DOHH2 (cell line): ENCODE data around the gene MTG1.

Source experiments
- H3F3A ChIP-seq: fragments of 200-600 bp; sonication (generic), shearing (Covaris generic); 2 replicates; pipeline ENCODE4 v1.6.0; 2016; ENCODE audit warnings: antibody characterized with exemption, mild to moderate bottlenecking; ENCODE audit not compliant: control insufficient read depth, insufficient read depth
- H3K27ac ChIP-seq: fragments of 200-600 bp; sonication (generic); 2 replicates; pipeline ENCODE4 v1.5.1; 2014; ENCODE audit warnings: low read depth, mild to moderate bottlenecking, low read length, moderate library complexity
- H3K27me3 ChIP-seq: fragments of 200-600 bp; sonication (generic); 2 replicates; pipeline ENCODE4 v1.6.1; 2014; ENCODE audit warnings: mild to moderate bottlenecking, low read length, mixed read lengths; ENCODE audit not compliant: control insufficient read depth
- H3K36me3 ChIP-seq: fragments of 200-600 bp; sonication (generic); 2 replicates; pipeline ENCODE4 v1.6.1; 2014; ENCODE audit warnings: mild to moderate bottlenecking, low read length, moderate library complexity, mixed read lengths; ENCODE audit not compliant: control insufficient read depth
- H3K4me1 ChIP-seq: fragments of 200-600 bp; sonication (generic); 2 replicates; pipeline ENCODE4 v1.6.1; 2014; ENCODE audit warnings: mild to moderate bottlenecking, low read length, mixed read lengths; ENCODE audit not compliant: control insufficient read depth
- H3K4me2 ChIP-seq: fragments of 200-600 bp; sonication (generic); 2 replicates; pipeline ENCODE4 v1.6.0; 2014; ENCODE audit warnings: mild to moderate bottlenecking, low read length, moderate library complexity
- H3K4me3 ChIP-seq: fragments of 200-600 bp; sonication (generic); 2 replicates; pipeline ENCODE4 v1.5.1; 2014; ENCODE audit warnings: mild to moderate bottlenecking, low read length, mixed read lengths
- H3K79me2 ChIP-seq: fragments of 200-600 bp; sonication (generic); 2 replicates; pipeline ENCODE4 v1.6.1; 2014; ENCODE audit warnings: mild to moderate bottlenecking, low read length, mixed read lengths; ENCODE audit not compliant: control insufficient read depth
- H3K9me2 ChIP-seq: fragments of 200-600 bp; sonication (generic); replicated peaks from 2 replicates; pipeline ENCODE4 v1.6.1; 2014; ENCODE audit warnings: mild to moderate bottlenecking, low read length, mixed read lengths; ENCODE audit not compliant: control insufficient read depth
- H3K9me3 ChIP-seq: fragments of 200-600 bp; sonication (generic); 2 replicates; pipeline ENCODE4 v1.6.1; 2014; ENCODE audit warnings: antibody characterized with exemption, low read length, mixed read lengths; ENCODE audit not compliant: control insufficient read depth, insufficient read depth
- H4K20me1 ChIP-seq: fragments of 200-600 bp; sonication (generic); 2 replicates; pipeline ENCODE4 v1.6.0; 2014; ENCODE audit warnings: low read depth, mild to moderate bottlenecking, antibody characterized with exemption, low read length, moderate library complexity; ENCODE audit not compliant: control insufficient read depth, insufficient read depth
- EZH2phosphoT487 ChIP-seq: fragments of 200-600 bp; sonication (generic); IDR thresholded peaks from 2 replicates; pipeline ENCODE4 v1.6.1; 2017; ENCODE audit warnings: borderline replicate concordance, mild to moderate bottlenecking, antibody characterized with exemption, low read length, moderate library complexity, mixed read lengths
- TF ChIP-seq, protein P1 (sequence below): fragments of 200-600 bp; sonication (generic); IDR thresholded peaks from one replicate; pipeline ENCODE4 v1.5.1; 2014; ENCODE audit warnings: antibody characterized with exemption, mild to moderate bottlenecking, low read depth, low read length; ENCODE audit not compliant: poor library complexity, severe bottlenecking

Gene MTG1

DNA sequence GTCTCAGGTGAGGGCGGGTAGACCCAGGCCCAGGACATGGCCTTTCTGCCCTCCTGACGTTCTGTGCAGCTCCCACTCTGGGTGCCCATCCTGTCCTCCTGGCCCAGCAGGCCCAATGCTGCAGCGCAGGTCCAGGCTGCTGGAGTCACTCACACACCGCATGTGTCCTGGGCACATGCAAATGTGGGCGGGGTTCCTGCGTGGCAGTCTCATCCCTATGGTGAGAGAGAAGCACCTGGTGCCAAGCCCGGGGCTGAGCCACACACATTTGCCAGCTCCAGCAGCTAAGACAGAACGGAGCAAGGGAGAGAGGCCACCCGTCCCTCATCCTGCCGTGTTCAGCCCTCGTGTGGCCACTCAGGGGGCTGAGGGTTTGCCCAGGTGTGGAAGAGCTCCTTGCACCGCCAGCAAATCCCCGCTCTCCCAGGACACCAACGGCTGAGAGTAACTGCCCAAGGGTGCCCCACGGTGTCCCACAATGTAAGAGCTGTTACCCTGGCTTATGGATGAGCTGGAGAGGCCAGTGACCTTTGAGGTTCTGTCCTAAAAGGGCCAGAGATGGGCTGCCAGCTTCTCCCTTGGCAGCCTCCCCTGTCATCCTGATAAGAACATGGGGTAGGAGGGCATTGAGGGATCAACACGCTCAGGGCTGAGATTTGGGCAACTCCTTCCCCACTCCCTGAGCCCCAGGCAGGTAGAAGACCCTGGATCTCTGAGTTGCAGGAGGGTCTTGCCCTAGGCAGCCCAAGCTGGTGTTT is 40.6 kb upstream of the MTG1 start:
- Histone ChIP-seq H3K9me2 (no peaks in the 10 kb centered on the region), H3F3A (no peaks in the 10 kb centered on the region), H3K79me2 (no peaks in the 10 kb centered on the region), H3K9me3 (no peaks in the 10 kb centered on the region), H3K4me2 (no peak overlapping the region), H3K36me3 (no peaks in the 10 kb centered on the region), H4K20me1 (no peaks in the 10 kb centered on the region), H3K27me3 (no peaks in the 10 kb centered on the region), H3K4me1 (peaks cover 8% of the 10 kb centered on the region; the same call in 1 of the 2 replicates), H3K27ac (no peak overlapping the region), H3K4me3 (no peak overlapping the region)
- TF ChIP-seq, protein P1, sequence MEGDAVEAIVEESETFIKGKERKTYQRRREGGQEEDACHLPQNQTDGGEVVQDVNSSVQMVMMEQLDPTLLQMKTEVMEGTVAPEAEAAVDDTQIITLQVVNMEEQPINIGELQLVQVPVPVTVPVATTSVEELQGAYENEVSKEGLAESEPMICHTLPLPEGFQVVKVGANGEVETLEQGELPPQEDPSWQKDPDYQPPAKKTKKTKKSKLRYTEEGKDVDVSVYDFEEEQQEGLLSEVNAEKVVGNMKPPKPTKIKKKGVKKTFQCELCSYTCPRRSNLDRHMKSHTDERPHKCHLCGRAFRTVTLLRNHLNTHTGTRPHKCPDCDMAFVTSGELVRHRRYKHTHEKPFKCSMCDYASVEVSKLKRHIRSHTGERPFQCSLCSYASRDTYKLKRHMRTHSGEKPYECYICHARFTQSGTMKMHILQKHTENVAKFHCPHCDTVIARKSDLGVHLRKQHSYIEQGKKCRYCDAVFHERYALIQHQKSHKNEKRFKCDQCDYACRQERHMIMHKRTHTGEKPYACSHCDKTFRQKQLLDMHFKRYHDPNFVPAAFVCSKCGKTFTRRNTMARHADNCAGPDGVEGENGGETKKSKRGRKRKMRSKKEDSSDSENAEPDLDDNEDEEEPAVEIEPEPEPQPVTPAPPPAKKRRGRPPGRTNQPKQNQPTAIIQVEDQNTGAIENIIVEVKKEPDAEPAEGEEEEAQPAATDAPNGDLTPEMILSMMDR = no peak
- no peak for TF ChIP-seq EZH2phosphoT487

DNA sequence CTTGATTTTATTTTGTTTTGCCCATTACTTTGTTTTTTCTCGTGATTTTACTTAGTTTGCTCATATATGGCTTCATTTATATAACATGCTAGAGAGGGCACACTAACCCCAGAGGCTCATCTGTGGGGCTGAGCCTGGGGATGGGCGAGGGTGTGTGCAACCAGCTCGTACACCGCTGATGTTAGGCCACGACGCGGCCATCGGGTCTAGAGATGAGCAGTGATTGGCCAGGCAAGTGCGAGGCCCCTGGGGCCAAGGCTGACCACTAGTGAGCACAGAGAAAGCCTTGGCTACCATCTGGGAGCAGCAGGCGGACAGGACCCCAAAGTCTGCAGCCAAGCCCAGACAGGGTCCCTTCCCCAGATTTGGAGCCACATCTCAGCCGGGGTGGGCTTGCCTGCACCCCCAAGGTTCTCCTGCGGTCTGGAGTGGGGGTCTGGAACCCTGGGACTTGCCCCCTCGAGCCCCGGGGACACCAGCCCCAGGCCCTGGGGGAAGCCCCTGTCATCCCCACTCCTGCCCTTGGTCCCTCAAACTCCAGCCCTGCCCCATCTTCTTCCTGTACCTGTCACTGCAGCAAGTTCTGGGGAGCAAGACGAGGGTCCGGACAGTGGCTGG is 39.9 kb upstream of the MTG1 start:
- Histone ChIP-seq H3K79me2 (no peaks in the 10 kb centered on the region), H3K4me3 (no peak overlapping the region), H3K9me2 (no peaks in the 10 kb centered on the region), H3K4me2 (no peak overlapping the region), H3K9me3 (no peaks in the 10 kb centered on the region), H3K27ac (no peak overlapping the region), H3K36me3 (no peaks in the 10 kb centered on the region), H3K4me1 (peaks cover 8% of the 10 kb centered on the region; the same call in 1 of the 2 replicates), H3F3A (no peaks in the 10 kb centered on the region), H3K27me3 (no peaks in the 10 kb centered on the region), H4K20me1 (no peaks in the 10 kb centered on the region)
- no peak for TF ChIP-seq EZH2phosphoT487
- TF ChIP-seq, protein P1 = no peak

DNA sequence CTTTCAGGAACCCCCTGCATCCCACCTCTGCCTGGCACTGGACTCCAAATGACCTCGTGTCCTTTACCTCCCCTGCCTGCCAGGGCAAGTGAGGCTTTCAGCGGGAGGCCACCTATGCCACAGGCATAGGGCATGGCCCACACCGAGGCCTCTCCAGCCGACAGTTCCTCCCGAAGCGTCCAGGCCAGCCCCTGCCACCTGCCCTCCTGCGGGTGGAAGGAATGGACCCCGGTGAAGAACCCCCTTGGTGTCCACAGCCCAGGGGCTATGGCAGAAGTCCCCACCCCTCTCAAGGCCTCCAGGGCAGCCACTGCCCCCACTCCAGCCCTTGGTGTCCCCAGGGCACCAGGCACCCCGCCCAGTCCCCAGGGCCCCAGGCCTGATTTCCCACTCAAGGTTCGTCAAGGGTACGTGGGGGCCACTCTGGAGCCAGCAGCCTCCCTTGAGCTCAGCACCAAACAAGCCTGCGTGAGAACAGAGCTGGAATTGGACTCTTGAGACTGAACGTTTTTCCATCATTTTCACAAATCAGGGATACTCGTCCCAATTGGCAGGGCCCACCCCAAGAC is 39.2 kb upstream of the MTG1 start:
- no peaks in the 10 kb centered on the region for H3K27me3 ChIP-seq
- peaks cover 8% of the 10 kb centered on the region; the same call in 1 of the 2 replicates for H3K4me1 ChIP-seq
- H3K4me3 ChIP-seq = no peak overlapping the region
- no peak for TF ChIP-seq EZH2phosphoT487
- TF ChIP-seq, protein P1 = no peak
- H3K79me2 ChIP-seq = no peaks in the 10 kb centered on the region
- H3K4me2 ChIP-seq = no peak overlapping the region
- H3K36me3 ChIP-seq = no peaks in the 10 kb centered on the region
- no peaks in the 10 kb centered on the region for H4K20me1 ChIP-seq
- no peaks in the 10 kb centered on the region for H3K9me3 ChIP-seq
- H3F3A ChIP-seq = no peaks in the 10 kb centered on the region
- H3K9me2 ChIP-seq = no peaks in the 10 kb centered on the region
- H3K27ac ChIP-seq = no peak overlapping the region
